Measurements from ENCODE around the gene IL1RAPL2.
"Not testable (repeated sequence)": the region's sequence is repeated elsewhere in the genome, so short reads cannot be mapped to it uniquely, and the experiment has no call there.

The IL1RAPL2 gene

DNA sequence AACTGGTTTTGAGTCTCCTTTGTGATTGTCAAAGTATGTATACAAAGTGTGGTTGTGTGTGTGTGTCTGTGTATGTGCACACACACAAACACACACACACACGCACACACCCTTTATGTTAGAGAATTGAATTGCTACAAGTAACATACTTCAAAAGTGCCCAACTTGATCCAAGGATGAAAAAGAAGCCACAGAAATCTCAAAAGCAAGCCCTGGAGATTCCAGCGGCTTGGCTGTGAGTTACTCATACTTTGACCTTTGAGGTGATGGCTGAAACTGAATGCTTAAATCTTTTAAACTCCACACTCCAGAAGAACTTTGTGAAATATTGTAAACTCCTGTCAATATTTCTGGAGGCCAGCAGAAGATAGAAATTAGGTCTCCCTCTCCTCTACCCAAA is 1087.9 kb downstream of the IL1RAPL2 start:
- H3K4me3 ChIP-seq (ENCODE audit: control insufficient read depth, low read depth, low read length), result no peak overlapping the region
- no peak for DNase-seq (ENCODE audit: low read depth)
- no peak for TF ChIP-seq CTCF (IDR thresholded peaks at IDR 0.05; ENCODE audit: control insufficient read depth, insufficient read depth, low read depth, low read length, missing control alignments)

GRCh38 chrX:105658136-105658535 is 1092.1 kb downstream of the IL1RAPL2 start:
- TF ChIP-seq CTCF (IDR thresholded peaks at IDR 0.05; ENCODE audit: control insufficient read depth, insufficient read depth, low read depth, low read length, missing control alignments), result no peak
- DNase-seq (ENCODE audit: low read depth), result no peak
- no peak overlapping the region for H3K4me3 ChIP-seq (ENCODE audit: control insufficient read depth, low read depth, low read length)

GRCh38 chrX:105662248-105662647 is 1096.2 kb downstream of the IL1RAPL2 start:
- TF ChIP-seq CTCF (IDR thresholded peaks at IDR 0.05; ENCODE audit: control insufficient read depth, insufficient read depth, low read depth, low read length, missing control alignments), result no peak
- no peak overlapping the region for H3K4me3 ChIP-seq (ENCODE audit: control insufficient read depth, low read depth, low read length)
- DNase-seq (ENCODE audit: low read depth), result no peak

DNA sequence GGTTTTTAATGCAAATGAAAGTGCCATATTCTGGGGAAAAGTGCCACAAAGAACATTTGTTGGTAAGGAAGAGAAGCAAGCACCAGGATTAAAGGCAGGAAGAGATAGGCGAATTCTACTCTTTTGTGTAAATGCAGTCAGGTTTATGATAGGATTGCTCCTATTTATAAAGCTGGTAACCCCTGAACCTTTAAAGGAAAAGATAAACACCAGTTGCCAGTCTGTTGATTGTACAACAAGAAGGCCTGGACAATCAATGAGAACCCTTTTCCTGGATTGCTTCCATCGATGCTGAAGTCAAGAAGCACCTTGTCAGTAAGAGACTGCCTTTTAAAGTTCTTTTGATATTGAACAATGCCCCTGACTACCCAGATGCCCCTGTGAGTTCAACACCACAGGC is 1098.2 kb downstream of the IL1RAPL2 start:
- no peak for TF ChIP-seq CTCF (IDR thresholded peaks at IDR 0.05; ENCODE audit: control insufficient read depth, insufficient read depth, low read depth, low read length, missing control alignments)
- DNase-seq (ENCODE audit: low read depth), result no peak
- no peak overlapping the region for H3K4me3 ChIP-seq (ENCODE audit: control insufficient read depth, low read depth, low read length)

DNA sequence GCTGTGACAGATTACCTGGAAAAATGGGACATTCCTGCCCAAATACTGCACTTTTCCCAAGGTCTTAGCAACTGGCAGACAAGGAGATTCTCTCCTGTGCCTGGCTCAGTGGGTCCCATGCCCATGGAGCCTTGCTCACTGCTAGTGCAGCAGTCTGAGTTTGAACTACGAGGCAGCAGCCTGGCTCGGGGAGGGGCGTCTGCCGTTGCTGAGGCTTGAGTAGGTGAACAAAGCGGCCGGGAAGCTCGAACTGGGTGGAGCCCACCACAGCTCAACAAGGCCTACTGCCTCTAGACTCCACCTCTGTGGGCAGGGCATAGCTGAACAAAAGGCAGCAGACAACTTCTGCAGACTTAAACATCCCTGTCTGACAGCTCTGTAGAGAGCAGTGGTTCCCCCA is 1118.3 kb downstream of the IL1RAPL2 start:
- not testable (repeated sequence) for DNase-seq (ENCODE audit: low read depth); H3K4me3 ChIP-seq (ENCODE audit: control insufficient read depth, low read depth, low read length)

- no peak for TF ChIP-seq CTCF (IDR thresholded peaks at IDR 0.05; ENCODE audit: control insufficient read depth, insufficient read depth, low read depth, low read length, missing control alignments)
Observed at GRCh38 chrX:105694839-105695238, 1128.8 kb downstream of the IL1RAPL2 start.

GRCh38 chrX:105695451-105695850 is 1129.5 kb downstream of the IL1RAPL2 start:
- H3K4me3 ChIP-seq (ENCODE audit: control insufficient read depth, low read depth, low read length), result no peak overlapping the region
- DNase-seq (ENCODE audit: low read depth), result no peak
- TF ChIP-seq CTCF (IDR thresholded peaks at IDR 0.05; ENCODE audit: control insufficient read depth, insufficient read depth, low read depth, low read length, missing control alignments), result no peak

More at GRCh38 chrX:105694839-105695238, 1128.8 kb downstream of the IL1RAPL2 start:
- no peak overlapping the region for H3K4me3 ChIP-seq (ENCODE audit: control insufficient read depth, low read depth, low read length)
- DNase-seq (ENCODE audit: low read depth), result no peak
